GM19043 (cell line): ENCODE results near the gene RAC2.
A peak's percentile ranks its signal among the peaks of the same experiment; 100 is the strongest.
"Not testable (repeated sequence)": the region's sequence is repeated elsewhere in the genome, so short reads cannot be mapped to it uniquely, and the experiment has no call there.

Source experiments
- ATAC-seq: cut with Tn5 transposase; IDR thresholded peaks from one replicate; pipeline ENCODE4 v1.9.1; 2021; ENCODE audit warnings: low read depth; ENCODE audit not compliant: unreplicated experiment

RAC2 gene

GRCh38 chr22:37258005-37258752 is 14.1 kb upstream of the RAC2 start:
- no peak for ATAC-seq

GRCh38 chr22:37256075-37256726 is 12.1 kb upstream of the RAC2 start:
- no peak for ATAC-seq

- no peak for ATAC-seq
These were observed 11.5 kb upstream of the RAC2 start for GRCh38 chr22:37255558-37256006.

GRCh38 chr22:37254867-37255233 is 10.8 kb upstream of the RAC2 start:
- ATAC-seq, result no peak

GRCh38 chr22:37254209-37254866 is 10.3 kb upstream of the RAC2 start:
- ATAC-seq, result no peak

GRCh38 chr22:37253126-37253660 is 9.1 kb upstream of the RAC2 start:
- ATAC-seq, result no peak

- not testable (repeated sequence) for ATAC-seq
These were observed 7.8 kb upstream of the RAC2 start for GRCh38 chr22:37251836-37252235.

- ATAC-seq, result no peak
These were observed 5.9 kb upstream of the RAC2 start for GRCh38 chr22:37249986-37250385.

- ATAC-seq, result no peak
These were observed 4.2 kb upstream of the RAC2 start for GRCh38 chr22:37248251-37248650.

GRCh38 chr22:37245740-37246139 is 1.7 kb upstream of the RAC2 start:
- no peak for ATAC-seq

- ATAC-seq, result no peak
These were observed 1.1 kb upstream of the RAC2 start for GRCh38 chr22:37244922-37245722.

- no peak for ATAC-seq
These were observed 511 bp downstream of the RAC2 start for GRCh38 chr22:37243402-37244113.

- peak; percentile 61 for ATAC-seq
These were observed 1.6 kb downstream of the RAC2 start for GRCh38 chr22:37242395-37242918.

- ATAC-seq, result no peak
These were observed 2.5 kb downstream of the RAC2 start for GRCh38 chr22:37241351-37242142.

- ATAC-seq, result no peak
These were observed 3.1 kb downstream of the RAC2 start for GRCh38 chr22:37240941-37241320.

- ATAC-seq, result no peak
These were observed 3.7 kb downstream of the RAC2 start for GRCh38 chr22:37240240-37240940.

GRCh38 chr22:37239336-37240239 is 4.5 kb downstream of the RAC2 start:
- ATAC-seq, result no peak
